ENCODE results near the gene EXOC1L. TPM values are rescaled to one million over a fixed set of nuclear protein-coding genes. Genes with fewer than 3 reads are reported as not detected.

EXOC1L gene
- total RNA-seq, 1 donor from 2014 or later: not detected

DNA sequence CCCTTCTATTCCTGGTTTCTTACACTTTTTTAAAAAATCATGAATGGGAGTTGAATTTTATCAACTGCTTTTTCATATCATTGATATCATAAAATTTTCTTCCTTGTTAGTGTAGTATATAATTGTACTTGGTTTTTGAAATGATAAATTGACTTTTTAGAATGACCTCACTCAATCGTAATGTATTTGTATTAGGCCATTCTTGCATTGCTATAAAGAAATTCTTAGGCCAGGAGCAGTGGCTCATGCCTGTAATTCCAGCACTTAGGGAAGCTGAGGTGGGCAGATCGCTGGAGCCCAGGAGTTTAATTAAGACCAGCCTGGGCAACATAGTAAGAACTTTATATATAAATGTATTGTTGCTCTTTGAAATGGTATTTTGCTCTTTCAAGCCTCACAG, 40.1 kb downstream of the EXOC1L start:
- H3K36me3 Mint-ChIP-seq (ENCODE audit: low read depth): peaks cover under 1% of the 10 kb centered on the region
- H3K4me1 Mint-ChIP-seq: no peaks in the 10 kb centered on the region
- TF ChIP-seq, protein P1, sequence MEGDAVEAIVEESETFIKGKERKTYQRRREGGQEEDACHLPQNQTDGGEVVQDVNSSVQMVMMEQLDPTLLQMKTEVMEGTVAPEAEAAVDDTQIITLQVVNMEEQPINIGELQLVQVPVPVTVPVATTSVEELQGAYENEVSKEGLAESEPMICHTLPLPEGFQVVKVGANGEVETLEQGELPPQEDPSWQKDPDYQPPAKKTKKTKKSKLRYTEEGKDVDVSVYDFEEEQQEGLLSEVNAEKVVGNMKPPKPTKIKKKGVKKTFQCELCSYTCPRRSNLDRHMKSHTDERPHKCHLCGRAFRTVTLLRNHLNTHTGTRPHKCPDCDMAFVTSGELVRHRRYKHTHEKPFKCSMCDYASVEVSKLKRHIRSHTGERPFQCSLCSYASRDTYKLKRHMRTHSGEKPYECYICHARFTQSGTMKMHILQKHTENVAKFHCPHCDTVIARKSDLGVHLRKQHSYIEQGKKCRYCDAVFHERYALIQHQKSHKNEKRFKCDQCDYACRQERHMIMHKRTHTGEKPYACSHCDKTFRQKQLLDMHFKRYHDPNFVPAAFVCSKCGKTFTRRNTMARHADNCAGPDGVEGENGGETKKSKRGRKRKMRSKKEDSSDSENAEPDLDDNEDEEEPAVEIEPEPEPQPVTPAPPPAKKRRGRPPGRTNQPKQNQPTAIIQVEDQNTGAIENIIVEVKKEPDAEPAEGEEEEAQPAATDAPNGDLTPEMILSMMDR (conservative IDR thresholded peaks at IDR 0.05): no peak
- H3K27me3 Mint-ChIP-seq (ENCODE audit: low read depth): no peaks in the 10 kb centered on the region
- H3K9me3 Mint-ChIP-seq: no peaks in the 10 kb centered on the region
- H3K4me3 Mint-ChIP-seq: no peak overlapping the region
- no peak for DNase-seq (ENCODE audit: low read depth, low spot score)
- H3K27ac Mint-ChIP-seq (ENCODE audit: unreplicated experiment): no peak overlapping the region

DNA sequence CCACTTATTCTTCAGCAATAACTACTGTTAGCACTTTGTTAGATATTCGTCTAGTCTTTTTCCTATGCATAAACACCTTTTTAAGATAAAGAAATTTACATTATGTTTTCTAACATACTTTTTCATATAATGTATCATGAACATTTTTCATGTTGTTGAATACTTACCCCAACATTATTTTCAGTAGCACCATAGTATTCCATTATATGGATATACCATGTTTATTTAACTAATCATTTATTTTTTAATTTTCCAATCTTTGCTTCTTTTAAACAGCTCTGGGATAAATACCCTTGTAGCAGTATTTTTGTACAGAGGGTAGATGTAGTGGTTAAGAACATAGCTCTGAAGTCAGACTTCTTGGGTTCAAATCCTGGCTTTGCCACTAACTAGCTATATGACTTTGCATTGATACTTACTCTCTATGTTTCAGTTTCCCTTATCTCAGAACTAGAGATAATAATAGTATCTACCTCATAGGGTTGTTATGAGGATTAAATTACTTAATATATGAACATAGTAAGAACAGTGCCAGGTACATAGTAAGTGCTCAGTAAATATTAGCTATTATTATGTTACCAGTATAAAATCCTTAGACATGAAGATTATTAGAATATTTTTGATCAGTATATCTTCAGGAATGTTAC, 45.1 kb downstream of the EXOC1L start:
- TF ChIP-seq, protein P1 (conservative IDR thresholded peaks at IDR 0.05): no peak
- Mint-ChIP-seq H3K36me3 (ENCODE audit: low read depth) (peaks cover 5% of the 10 kb centered on the region), H3K4me1 (no peaks in the 10 kb centered on the region), H3K27ac (ENCODE audit: unreplicated experiment) (no peak overlapping the region), H3K4me3 (no peak overlapping the region), H3K9me3 (no peaks in the 10 kb centered on the region), H3K27me3 (ENCODE audit: low read depth) (no peaks in the 10 kb centered on the region)
- no peak for DNase-seq (ENCODE audit: low read depth, low spot score)

GRCh38 chr4:55865228-55865806, 45.7 kb downstream of the EXOC1L start:
- Mint-ChIP-seq H3K4me3 (no peak overlapping the region), H3K27me3 (ENCODE audit: low read depth) (no peaks in the 10 kb centered on the region), H3K4me1 (no peaks in the 10 kb centered on the region), H3K9me3 (no peaks in the 10 kb centered on the region), H3K36me3 (ENCODE audit: low read depth) (peaks cover 5% of the 10 kb centered on the region), H3K27ac (ENCODE audit: unreplicated experiment) (no peak overlapping the region)
- TF ChIP-seq, protein P1 (conservative IDR thresholded peaks at IDR 0.05): no peak
- no peak for DNase-seq (ENCODE audit: low read depth, low spot score)

DNA sequence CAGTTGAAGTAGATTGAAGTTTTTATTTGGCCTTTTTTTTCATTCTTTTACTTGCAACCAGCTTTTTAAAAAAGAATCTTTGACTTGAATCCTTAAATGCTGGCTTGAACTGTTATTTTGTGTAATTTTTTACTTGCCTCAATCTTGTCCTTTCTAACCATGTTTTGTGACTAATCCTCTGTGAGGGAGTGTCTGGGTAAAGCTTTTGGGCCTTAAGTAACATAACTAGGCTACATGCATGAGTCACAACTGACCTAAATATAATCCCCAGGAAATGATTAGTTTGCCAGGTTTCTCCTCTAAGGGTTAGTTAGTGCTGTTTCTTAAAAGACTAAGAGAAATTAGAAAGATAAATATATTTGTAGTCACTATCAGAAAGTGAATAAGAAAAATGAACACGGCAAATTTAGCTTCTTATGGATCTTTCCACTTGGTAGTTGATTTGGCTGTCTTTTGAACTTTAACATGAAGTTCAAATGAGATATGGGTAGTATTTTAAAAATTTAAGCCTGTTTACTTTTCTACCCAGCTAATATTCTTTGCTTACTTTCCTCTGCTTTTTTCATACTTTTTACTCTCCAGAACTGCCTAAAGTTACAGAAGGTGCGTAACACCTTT, 46.8 kb downstream of the EXOC1L start:
- no peaks in the 10 kb centered on the region for H3K9me3 Mint-ChIP-seq
- H3K36me3 Mint-ChIP-seq (ENCODE audit: low read depth): peaks cover 5% of the 10 kb centered on the region
- no peaks in the 10 kb centered on the region for H3K27me3 Mint-ChIP-seq (ENCODE audit: low read depth)
- no peaks in the 10 kb centered on the region for H3K4me1 Mint-ChIP-seq
- no peak overlapping the region for H3K27ac Mint-ChIP-seq (ENCODE audit: unreplicated experiment)
- no peak for DNase-seq (ENCODE audit: low read depth, low spot score)
- no peak overlapping the region for H3K4me3 Mint-ChIP-seq
- TF ChIP-seq, protein P1 (conservative IDR thresholded peaks at IDR 0.05): no peak

GRCh38 chr4:55866973-55867574, 47.5 kb downstream of the EXOC1L start:
- no peaks in the 10 kb centered on the region for H3K9me3 Mint-ChIP-seq

More at GRCh38 chr4:55866973-55867574, 47.5 kb downstream of the EXOC1L start:
- H3K4me3 Mint-ChIP-seq: no peak overlapping the region
- DNase-seq (ENCODE audit: low read depth, low spot score): no peak
- H3K27me3 Mint-ChIP-seq (ENCODE audit: low read depth): no peaks in the 10 kb centered on the region
- peaks cover 5% of the 10 kb centered on the region for H3K36me3 Mint-ChIP-seq (ENCODE audit: low read depth)
- TF ChIP-seq, protein P1 (conservative IDR thresholded peaks at IDR 0.05): peak; percentile 95
- H3K27ac Mint-ChIP-seq (ENCODE audit: unreplicated experiment): no peak overlapping the region
- H3K4me1 Mint-ChIP-seq: no peaks in the 10 kb centered on the region

Data from neural crest cell (in vitro differentiated cells).